H1 (cell line): Measurements from ENCODE around the gene FIBIN. TPM values are rescaled to one million over a fixed set of nuclear protein-coding genes. Genes with fewer than 3 reads are reported as not detected.

ENCODE experiments used
- CTCF ChIA-PET: fragments of 300-600 bp; sonication (Branson Sonifier 250); formaldehyde crosslinking; loops from one replicate; lab custom pipeline; 2021; ENCODE audit not compliant: partially characterized antibody; lab: Charles Lee
- POLR2A ChIA-PET: fragments of 300-600 bp; sonication (Branson Sonifier 250); formaldehyde crosslinking; loops from one replicate; lab custom pipeline; 2021; ENCODE audit warnings: inconsistent platforms; ENCODE audit not compliant: partially characterized antibody; lab: Charles Lee
- DNase-seq, 2 experiments: peaks; one replicate each; pipeline versions ENCODE4 v3.0.0 to v3.0.0-alpha.2; 2010 to 2022; ENCODE audit warnings: low spot score in 2 of 2, low read depth in 1 of 2, mixed read lengths in 1 of 2
- FAIRE-seq: peaks from 2 replicates; lab custom pipeline; 2011; peaks lifted over from hg19 to GRCh38; lab: Jason Lieb, UNC
- H2AFZ ChIP-seq: 2 replicates; pipeline ENCODE4 v1.8.1; 2012; ENCODE audit warnings: low read length, inconsistent platforms
- H2AK5ac ChIP-seq: 2 replicates; pipeline ENCODE4 v1.6.1; 2013; ENCODE audit warnings: low read depth, low read length
- H2BK120ac ChIP-seq: replicated peaks from 2 replicates; pipeline ENCODE3; 2013; ENCODE audit warnings: low read depth, low read length, inconsistent platforms
- H2BK12ac ChIP-seq: 2 replicates; pipeline ENCODE4 v1.6.1; 2013; ENCODE audit warnings: low read depth, low read length
- H2BK15ac ChIP-seq: 2 replicates; pipeline ENCODE4 v1.6.1; 2013; ENCODE audit warnings: low read length
- H2BK20ac ChIP-seq: 2 replicates; pipeline ENCODE4 v1.6.1; 2013; ENCODE audit warnings: low read length
- H2BK5ac ChIP-seq: 2 replicates; pipeline ENCODE4 v1.6.1; 2013; ENCODE audit warnings: low read depth, low read length
- H3K14ac ChIP-seq: 2 replicates; pipeline ENCODE4 v1.6.1; 2013; ENCODE audit warnings: inconsistent platforms; ENCODE audit not compliant: insufficient read length
- H3K18ac ChIP-seq: 2 replicates; pipeline ENCODE4 v1.6.1; 2013; ENCODE audit warnings: low read length; ENCODE audit errors: extremely low read depth
- H3K23ac ChIP-seq: 2 replicates; pipeline ENCODE4 v1.6.1; 2013; ENCODE audit warnings: inconsistent platforms; ENCODE audit not compliant: insufficient read length
- H3K23me2 ChIP-seq: 2 replicates; pipeline ENCODE4 v1.6.1; 2013; ENCODE audit warnings: low read depth, low read length
- H3K27ac ChIP-seq: 2 replicates; pipeline ENCODE4 v1.6.1; 2011; ENCODE audit warnings: low read depth, low read length, inconsistent platforms
- H3K27me3 ChIP-seq, 4 experiments: replicated peaks in 1 of 4; 1 replicate in 1 of 4; 2 replicates in 3 of 4; pipeline versions ENCODE4 v1.6.1 to v1.8.1; 2011 to 2013; ENCODE audit warnings: low read length in 3 of 4, mild to moderate bottlenecking in 3 of 4, inconsistent platforms in 2 of 4, mixed read lengths in 2 of 4, moderate library complexity in 1 of 4; ENCODE audit not compliant: control insufficient read depth in 3 of 4, insufficient read depth in 3 of 4; ENCODE audit errors: extremely low read depth in 1 of 4
- H3K36me3 ChIP-seq, 4 experiments: 2 replicates each; pipeline versions ENCODE4 v1.6.1 to v1.8.1; 2011 to 2013; ENCODE audit warnings: mild to moderate bottlenecking in 4 of 4, low read length in 3 of 4, moderate library complexity in 2 of 4, control low read depth in 1 of 4, inconsistent platforms in 1 of 4; ENCODE audit not compliant: insufficient read depth in 4 of 4, control insufficient read depth in 2 of 4
- H3K4ac ChIP-seq: replicated peaks from 2 replicates; pipeline ENCODE3; 2013; ENCODE audit warnings: low read length, low read depth, mixed read lengths, inconsistent platforms; ENCODE audit not compliant: insufficient read length
- H3K4me1 ChIP-seq, 4 experiments: replicated peaks in 1 of 4; 1 replicate in 1 of 4; 2 replicates in 3 of 4; pipeline versions ENCODE4 v1.6.1 to v1.8.1; 2011 to 2013; ENCODE audit warnings: low read length in 3 of 4, inconsistent platforms in 2 of 4, mixed read lengths in 1 of 4; ENCODE audit not compliant: insufficient read depth in 4 of 4, control insufficient read depth in 3 of 4
- H3K4me2 ChIP-seq, 2 experiments: 2 replicates each; pipeline versions ENCODE4 v1.6.1 to v1.8.1; 2011 to 2013; ENCODE audit warnings: low read depth in 2 of 2, low read length in 2 of 2, control low read depth in 1 of 2, inconsistent platforms in 1 of 2, mild to moderate bottlenecking in 1 of 2; ENCODE audit not compliant: insufficient read depth in 1 of 2
- H3K4me3 ChIP-seq, 4 experiments: fragments of 200-600, 300-600 bp in 1 of 4; sonication (generic), shearing (Covaris generic), sonication (Bioruptor Twin) in 1 of 4; 2 replicates each; pipeline versions ENCODE4 v1.5.1 to v1.8.1; 2011 to 2016; ENCODE audit warnings: low read length in 4 of 4, low read depth in 3 of 4, control low read depth in 2 of 4, inconsistent platforms in 2 of 4, mild to moderate bottlenecking in 2 of 4, mixed read lengths in 1 of 4, moderate library complexity in 1 of 4; ENCODE audit not compliant: insufficient read depth in 2 of 4; ENCODE audit errors: extremely low read depth in 1 of 4
- H3K56ac ChIP-seq: replicated peaks from 2 replicates; pipeline ENCODE3; 2013; ENCODE audit warnings: low read depth, mild to moderate bottlenecking, mixed read lengths, low read length, inconsistent platforms; ENCODE audit not compliant: insufficient read length
- H3K79me1 ChIP-seq: 2 replicates; pipeline ENCODE4 v1.6.1; 2013; ENCODE audit warnings: low read depth, low read length, control low read depth
- H3K79me2 ChIP-seq, 2 experiments: 2 replicates each; pipeline versions ENCODE4 v1.6.1 to v1.8.1; 2012 to 2013; ENCODE audit warnings: low read length in 2 of 2, mild to moderate bottlenecking in 2 of 2, inconsistent platforms in 1 of 2; ENCODE audit not compliant: insufficient read depth in 2 of 2, control insufficient read depth in 1 of 2
- H3K9ac ChIP-seq, 4 experiments: replicated peaks in 1 of 4; 1 replicate in 1 of 4; 2 replicates in 3 of 4; pipeline versions ENCODE4 v1.6.1 to v1.8.1; 2011 to 2013; ENCODE audit warnings: low read depth in 3 of 4, low read length in 3 of 4, control low read depth in 2 of 4, mild to moderate bottlenecking in 2 of 4, moderate library complexity in 2 of 4, inconsistent platforms in 1 of 4; ENCODE audit errors: extremely low read depth in 1 of 4
- H3K9me3 ChIP-seq, 2 experiments: 2 replicates each; pipeline versions ENCODE4 v1.6.1 to v1.8.1; 2012 to 2013; ENCODE audit warnings: mild to moderate bottlenecking in 2 of 2, moderate library complexity in 2 of 2, control low read depth in 1 of 2, inconsistent platforms in 1 of 2, low read depth in 1 of 2, low read length in 1 of 2, mixed read lengths in 1 of 2; ENCODE audit not compliant: insufficient read depth in 2 of 2
- H4K20me1 ChIP-seq, 2 experiments: replicated peaks in 1 of 2; 2 replicates each; pipeline versions ENCODE3 to v1.8.1; 2011 to 2013; ENCODE audit warnings: inconsistent platforms in 2 of 2, low read length in 2 of 2, mild to moderate bottlenecking in 1 of 2; ENCODE audit not compliant: insufficient read depth in 2 of 2, control insufficient read depth in 1 of 2
- H4K5ac ChIP-seq: 2 replicates; pipeline ENCODE4 v1.6.1; 2013; ENCODE audit warnings: low read length, low read depth, mixed read lengths, inconsistent platforms; ENCODE audit not compliant: insufficient read length
- H4K8ac ChIP-seq: 2 replicates; pipeline ENCODE4 v1.8.0; 2013; ENCODE audit warnings: mild to moderate bottlenecking, moderate library complexity, low read length, inconsistent platforms; ENCODE audit not compliant: insufficient read depth; ENCODE audit errors: extremely low read depth
- H4K91ac ChIP-seq: replicated peaks from 2 replicates; pipeline ENCODE3; 2013; ENCODE audit warnings: low read length, mixed read lengths, inconsistent platforms; ENCODE audit not compliant: insufficient read length
- CBX5 ChIP-seq: fragments of 300-800, 300-1000 bp; sonication (generic); IDR thresholded peaks from 2 replicates; pipeline ENCODE4 v1.7.1; 2016; ENCODE audit warnings: antibody characterized with exemption, low read length, low read depth
- CTBP2 ChIP-seq: IDR thresholded peaks from 2 replicates; pipeline ENCODE4 v1.7.0; 2011; ENCODE audit warnings: borderline replicate concordance, mild to moderate bottlenecking, moderate library complexity, mixed read lengths, low read length; ENCODE audit not compliant: insufficient read depth, insufficient read length
- EP300 ChIP-seq, 2 experiments: IDR thresholded peaks; 1 replicate in 1 of 2; 2 replicates in 1 of 2; pipeline ENCODE4 v1.6.1; 2011 to 2012; ENCODE audit warnings: low read depth in 2 of 2, low read length in 2 of 2, mild to moderate bottlenecking in 2 of 2, borderline replicate concordance in 1 of 2, inconsistent platforms in 1 of 2, moderate library complexity in 1 of 2
- KDM1A ChIP-seq: fragments of 200-600, 300-600 bp; sonication (generic); IDR thresholded peaks from 2 replicates; pipeline ENCODE4 v1.7.1; 2016; ENCODE audit warnings: mild to moderate bottlenecking, low read length, borderline replicate concordance
- POLR2AphosphoS5 ChIP-seq: IDR thresholded peaks from 2 replicates; pipeline ENCODE4 v1.6.1; 2011; ENCODE audit warnings: low read depth, low read length
- RFX5 ChIP-seq: IDR thresholded peaks from 2 replicates; pipeline ENCODE4 v1.6.1; 2011; ENCODE audit warnings: low read depth, low read length, improper control_type of control experiment, borderline replicate concordance
- RNF2 ChIP-seq: fragments of 200-900, 300-1000 bp; sonication (generic); IDR thresholded peaks from 2 replicates; pipeline ENCODE4 v1.7.1; 2016; ENCODE audit warnings: borderline replicate concordance, low read depth, mild to moderate bottlenecking, antibody characterized with exemption, low read length; ENCODE audit not compliant: poor library complexity, severe bottlenecking; ENCODE audit errors: missing control alignments
- SIN3A ChIP-seq, 2 experiments: IDR thresholded peaks in 1 of 2; conservative IDR thresholded peaks in 1 of 2; 2 replicates each; pipeline ENCODE4 v1.6.1; 2011 to 2012; ENCODE audit warnings: low read length in 2 of 2, improper control_type of control experiment in 1 of 2, low read depth in 1 of 2, mild to moderate bottlenecking in 1 of 2
- SUZ12 ChIP-seq: fragments of 200-600 bp; sonication (generic); IDR thresholded peaks from 2 replicates; pipeline ENCODE4 v1.6.1; 2012; ENCODE audit warnings: mild to moderate bottlenecking, inconsistent platforms, low read length, moderate library complexity, mixed read lengths
- WGBS, 2 experiments: shearing (Covaris generic) in 1 of 2; methylation state at CpG; one replicate each; pipeline versions ENCODE4 v1.1.6 to v1.1.7; 2013 to 2015; ENCODE audit warnings: low lambda C conversion rate in 2 of 2, mixed read lengths in 2 of 2, inconsistent platforms in 1 of 2, low coverage in 1 of 2, missing lambda C conversion rate in 1 of 2; ENCODE audit not compliant: insufficient replicate concordance in 2 of 2, insufficient coverage in 1 of 2, insufficient read length in 1 of 2; ENCODE audit errors: extremely low coverage in 1 of 2, missing lambda C conversion rate in 1 of 2; 5-methylcytosine and 5-hydroxymethylcytosine counted together
- polyA plus RNA-seq, 7 experiments: library from polyadenylated mRNA; depleted of rRNA in 3 of 7; stranded (reverse) in 5 of 7; unstranded in 2 of 7; fragments of >200 nt in 5 of 7; fragments of 200-250 nt in 2 of 7; gene quantifications; 1 replicate in 5 of 7; 2 replicates in 1 of 7; 4 replicates in 1 of 7; pipeline versions ENCODE4 v1.2.1 to v1.2.3, GENCODE V29; 2011 to 2013; ENCODE audit warnings: missing spikeins in 2 of 7, mixed read lengths in 2 of 7
- total RNA-seq: library from RNA; stranded (reverse); fragmentation: NEBNext Ultra II Directional; extraction: Animal tissue kit (Norgen Biotek cat#: 25700); gene quantifications from 2 replicates; pipeline ENCODE4 v1.2.1, GENCODE V29; 2021

Gene FIBIN
- total and polyA plus RNA-seq, 2 of the 8 experiments (the other 6 are each of a cell fraction or from before 2014, with no cell fraction given), result 0.38 to 0.45 TPM

GRCh38 chr11:26985943-26986342, 8.0 kb upstream of the FIBIN start:
- Histone ChIP-seq H3K23me2 (no peaks in the 10 kb centered on the region), H3K27me3 (no peaks in the 10 kb centered on the region), H4K5ac (no peak overlapping the region), H2AK5ac (no peak overlapping the region), H3K4me1 (peaks cover 0 to 2% (median 0%) of the 10 kb centered on the region in 4 experiments; a peak in 2 of 7 replicates), H2AFZ (no peak overlapping the region; the same call in 1 of the 2 replicates), H2BK5ac (no peak overlapping the region), H2BK15ac (no peak overlapping the region), H3K18ac (no peak overlapping the region), H3K56ac (no peak overlapping the region), H3K27ac (no peak overlapping the region), H2BK12ac (no peak overlapping the region), H4K91ac (no peak overlapping the region), H3K79me1 (no peaks in the 10 kb centered on the region), H2BK20ac (no peak overlapping the region), H3K14ac (no peak overlapping the region), H4K20me1 (no peaks in the 10 kb centered on the region), H3K4ac (no peak overlapping the region), H2BK120ac (no peak overlapping the region), H3K4me3 (no peak overlapping the region), H3K36me3 (no peaks in the 10 kb centered on the region), H3K9ac (no peak overlapping the region), H3K9me3 (no peaks in the 10 kb centered on the region), H3K79me2 (no peaks in the 10 kb centered on the region), H3K4me2 (no peak overlapping the region), H4K8ac (no peak overlapping the region), H3K23ac (no peak overlapping the region)
- no peak for FAIRE-seq
- WGBS, 2 experiments, result 92% methylated on average over 4 of the region's 4 CpGs; no CpG with 5 or more reads in 1 of the 2 experiments
- no peak for DNase-seq
- CTCF ChIA-PET, result no interaction called here
- POLR2A ChIA-PET, result no interaction called here
- TF ChIP-seq RNF2, result no peak
- TF ChIP-seq CBX5, result no peak
- no peak for TF ChIP-seq CTBP2
- no peak for TF ChIP-seq EP300 (IDR thresholded peaks at IDR 0.05; ENCODE audit: borderline replicate concordance in 1 of 2, low read depth in 2 of 2, low read length in 2 of 2)
- no peak for TF ChIP-seq RFX5
- TF ChIP-seq POLR2AphosphoS5, result no peak
- no peak for TF ChIP-seq KDM1A
- TF ChIP-seq SIN3A (conservative IDR thresholded peaks at IDR 0.05 in 1 of 2, IDR thresholded peaks at IDR 0.05 in 1 of 2; ENCODE audit: low read depth in 1 of 2, low read length in 2 of 2), result no peak
- no peak for TF ChIP-seq SUZ12
